ENCODE measurements around the gene METTL5. TPM values are rescaled to one million over a fixed set of nuclear protein-coding genes. Genes with fewer than 3 reads are reported as not detected.

METTL5 gene
- polyA plus RNA-seq (2012; rRNA removed), result 40.7 and 51.3 TPM in 2 replicates
- 66.5 and 87.1 TPM in 2 replicates for polyA plus RNA-seq (2012; cell fraction: cytosol; rRNA removed)
- 14.7 and 17.8 TPM in 2 replicates for polyA plus RNA-seq (2012; cell fraction: nucleus; rRNA removed)

DNA sequence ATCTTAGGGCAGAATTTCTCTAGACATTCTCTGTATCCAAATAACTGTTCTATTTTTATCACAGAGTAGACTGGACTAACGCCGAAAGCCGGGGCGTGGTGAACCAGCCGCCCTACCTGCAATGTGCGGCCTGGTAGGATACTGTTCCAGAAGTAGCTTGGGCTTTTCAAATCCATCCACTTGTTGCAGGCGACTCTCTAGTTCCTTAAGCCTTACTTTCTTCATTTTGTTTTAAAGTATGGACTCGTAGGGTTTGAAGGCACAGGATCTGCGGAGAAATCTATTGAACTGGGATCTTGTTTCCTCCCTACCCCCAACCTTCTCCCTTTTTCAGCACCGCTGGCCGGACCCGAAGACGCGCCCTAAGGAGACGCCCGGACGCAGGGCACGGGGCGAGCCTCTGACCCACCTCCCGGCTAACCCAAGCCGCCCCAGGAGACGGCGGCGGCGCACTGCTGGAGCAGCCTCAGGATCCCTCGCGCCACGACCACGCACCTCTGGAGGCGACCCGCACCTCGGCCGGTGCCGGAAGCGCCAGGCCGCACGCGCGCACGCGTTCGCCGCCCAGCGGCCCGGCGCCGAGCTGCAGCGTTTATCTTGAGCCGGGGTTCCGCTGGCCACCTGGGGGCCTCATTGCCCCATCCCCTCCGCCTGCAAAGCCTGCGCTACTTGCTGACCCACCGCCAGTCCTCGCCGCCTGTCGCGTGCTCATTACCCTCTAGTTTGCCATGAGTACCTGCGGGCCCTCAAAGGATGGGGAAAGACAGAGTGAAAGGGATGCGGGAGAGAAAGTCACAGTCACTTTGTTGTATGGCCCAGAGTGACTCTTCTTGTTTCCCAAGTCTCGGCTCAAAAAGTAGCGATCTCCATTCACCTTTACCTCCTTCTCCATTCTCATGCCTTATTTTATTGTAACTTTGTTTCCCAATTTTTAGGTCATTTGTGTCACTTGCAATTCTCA, at the start of gene METTL5:
TSS of gene METTL5 (minus strand) at position 533 of the 961 bp plus-strand sequence. CDS start at position 225, 308 bp downstream.
- peak; percentile 95 for DNase-seq
- Histone ChIP-seq H3K36me3 (replicated peaks in 1 of 2; ENCODE audit: control insufficient read depth in 1 of 2, insufficient read depth in 2 of 2, low read length in 1 of 2) (peaks cover 4 to 11% of the 10 kb centered on the region in 2 experiments), H3K27me3 (ENCODE audit: insufficient read depth) (no peaks in the 10 kb centered on the region), H2AFZ (ENCODE audit: low read depth) (peak within 1 kb of the TSS; percentile 94), H3K9ac (peak within 1 kb of the TSS; percentile 76), H3K27ac (ENCODE audit: low read depth in 2 of 2, low read length in 1 of 2) (peak within 1 kb of the TSS; percentile 61 to 73), H3K4me1 (ENCODE audit: control insufficient read depth in 1 of 2, insufficient read depth in 2 of 2, low read depth in 1 of 2, low read length in 1 of 2) (peaks cover 17 to 18% of the 10 kb centered on the region in 2 experiments; a peak in 3 of 4 replicates), H3F3A (replicated peaks; ENCODE audit: insufficient read depth) (peaks cover 18% of the 10 kb centered on the region), H3K4me2 (peak within 1 kb of the TSS; percentile 72), H3K4me3 (ENCODE audit: low read depth in 2 of 2, low read length in 1 of 2) (peak within 1 kb of the TSS; percentile 77), H4K20me1 (ENCODE audit: insufficient read depth) (peaks cover 16% of the 10 kb centered on the region), H3K9me3 (no peaks in the 10 kb centered on the region), H3K79me2 (ENCODE audit: insufficient read depth) (peaks cover 70% of the 10 kb centered on the region), H3K9me2 (no peaks in the 10 kb centered on the region)
- WGBS (ENCODE audit: low lambda C conversion rate), result 5% methylated on average over 51 of the region's 61 CpGs
- CTCF ChIA-PET, result interaction anchor here (0.6 to 4.2 kb wide), 37 partner anchors 9 to 434 kb away, joined by 3 to 34 read pairs (median 4); partner anchors contain the start of genes CFAP210 and PHOSPHO2
- POLR2A ChIA-PET, result interaction anchor here (1.1 kb wide), 1 partner anchor 12 kb away, joined by 4 read pairs; no protein-coding TSS in a partner anchor
- peak; percentile 79 for TF ChIP-seq RAD21 (IDR thresholded peaks at IDR 0.05; ENCODE audit: low read length)
- TF ChIP-seq RXRA (IDR thresholded peaks at IDR 0.05; ENCODE audit: borderline replicate concordance, low read depth), result no peak
- no peak for TF ChIP-seq GABPA (IDR thresholded peaks at IDR 0.05; ENCODE audit: low read depth)
- TF ChIP-seq, protein P1, sequence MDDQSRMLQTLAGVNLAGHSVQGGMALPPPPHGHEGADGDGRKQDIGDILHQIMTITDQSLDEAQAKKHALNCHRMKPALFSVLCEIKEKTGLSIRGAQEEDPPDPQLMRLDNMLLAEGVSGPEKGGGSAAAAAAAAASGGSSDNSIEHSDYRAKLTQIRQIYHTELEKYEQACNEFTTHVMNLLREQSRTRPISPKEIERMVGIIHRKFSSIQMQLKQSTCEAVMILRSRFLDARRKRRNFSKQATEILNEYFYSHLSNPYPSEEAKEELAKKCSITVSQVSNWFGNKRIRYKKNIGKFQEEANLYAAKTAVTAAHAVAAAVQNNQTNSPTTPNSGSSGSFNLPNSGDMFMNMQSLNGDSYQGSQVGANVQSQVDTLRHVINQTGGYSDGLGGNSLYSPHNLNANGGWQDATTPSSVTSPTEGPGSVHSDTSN (IDR thresholded peaks at IDR 0.05), result 0 out of 2 replicates have a peak, but pooled peaks have one; percentile 5
- TF ChIP-seq, protein P2, sequence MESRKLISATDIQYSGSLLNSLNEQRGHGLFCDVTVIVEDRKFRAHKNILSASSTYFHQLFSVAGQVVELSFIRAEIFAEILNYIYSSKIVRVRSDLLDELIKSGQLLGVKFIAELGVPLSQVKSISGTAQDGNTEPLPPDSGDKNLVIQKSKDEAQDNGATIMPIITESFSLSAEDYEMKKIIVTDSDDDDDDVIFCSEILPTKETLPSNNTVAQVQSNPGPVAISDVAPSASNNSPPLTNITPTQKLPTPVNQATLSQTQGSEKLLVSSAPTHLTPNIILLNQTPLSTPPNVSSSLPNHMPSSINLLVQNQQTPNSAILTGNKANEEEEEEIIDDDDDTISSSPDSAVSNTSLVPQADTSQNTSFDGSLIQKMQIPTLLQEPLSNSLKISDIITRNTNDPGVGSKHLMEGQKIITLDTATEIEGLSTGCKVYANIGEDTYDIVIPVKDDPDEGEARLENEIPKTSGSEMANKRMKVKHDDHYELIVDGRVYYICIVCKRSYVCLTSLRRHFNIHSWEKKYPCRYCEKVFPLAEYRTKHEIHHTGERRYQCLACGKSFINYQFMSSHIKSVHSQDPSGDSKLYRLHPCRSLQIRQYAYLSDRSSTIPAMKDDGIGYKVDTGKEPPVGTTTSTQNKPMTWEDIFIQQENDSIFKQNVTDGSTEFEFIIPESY (IDR thresholded peaks at IDR 0.05; ENCODE audit: borderline replicate concordance, low read depth), result no peak
- TF ChIP-seq, protein P3, sequence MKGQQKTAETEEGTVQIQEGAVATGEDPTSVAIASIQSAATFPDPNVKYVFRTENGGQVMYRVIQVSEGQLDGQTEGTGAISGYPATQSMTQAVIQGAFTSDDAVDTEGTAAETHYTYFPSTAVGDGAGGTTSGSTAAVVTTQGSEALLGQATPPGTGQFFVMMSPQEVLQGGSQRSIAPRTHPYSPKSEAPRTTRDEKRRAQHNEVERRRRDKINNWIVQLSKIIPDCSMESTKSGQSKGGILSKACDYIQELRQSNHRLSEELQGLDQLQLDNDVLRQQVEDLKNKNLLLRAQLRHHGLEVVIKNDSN (IDR thresholded peaks at IDR 0.05; ENCODE audit: borderline replicate concordance, low read depth), result no peak
- no peak for TF ChIP-seq JUND (IDR thresholded peaks at IDR 0.05)
- TF ChIP-seq ELF1 (IDR thresholded peaks at IDR 0.05), result peak; percentile 69
- no peak for TF ChIP-seq RCOR1 (IDR thresholded peaks at IDR 0.05; ENCODE audit: low read length)
- TF ChIP-seq GATA2 (CRISPR knock-in tag; IDR thresholded peaks at IDR 0.05), result no peak
- TF ChIP-seq SIN3A (IDR thresholded peaks at IDR 0.05; ENCODE audit: borderline replicate concordance, low read depth, low read length), result peak; percentile 26; the same call in 1 of the 2 replicates
- peak; percentile 92 for TF ChIP-seq SMC3 (IDR thresholded peaks at IDR 0.05; ENCODE audit: low read depth, low read length)
- TF ChIP-seq FOXM1 (IDR thresholded peaks at IDR 0.05; ENCODE audit: low read depth), result no peak
- TF ChIP-seq NFIC (IDR thresholded peaks at IDR 0.05; ENCODE audit: borderline replicate concordance), result no peak
- 0 out of 2 replicates have a peak, but pooled peaks have one; percentile 44 for TF ChIP-seq YY1 (IDR thresholded peaks at IDR 0.05; ENCODE audit: low read depth)
- no peak for TF ChIP-seq RFX5 (IDR thresholded peaks at IDR 0.05; ENCODE audit: low read length)
- TF ChIP-seq FOXJ3 (CRISPR knock-in tag; IDR thresholded peaks at IDR 0.05), result no peak
- TF ChIP-seq, protein P4, sequence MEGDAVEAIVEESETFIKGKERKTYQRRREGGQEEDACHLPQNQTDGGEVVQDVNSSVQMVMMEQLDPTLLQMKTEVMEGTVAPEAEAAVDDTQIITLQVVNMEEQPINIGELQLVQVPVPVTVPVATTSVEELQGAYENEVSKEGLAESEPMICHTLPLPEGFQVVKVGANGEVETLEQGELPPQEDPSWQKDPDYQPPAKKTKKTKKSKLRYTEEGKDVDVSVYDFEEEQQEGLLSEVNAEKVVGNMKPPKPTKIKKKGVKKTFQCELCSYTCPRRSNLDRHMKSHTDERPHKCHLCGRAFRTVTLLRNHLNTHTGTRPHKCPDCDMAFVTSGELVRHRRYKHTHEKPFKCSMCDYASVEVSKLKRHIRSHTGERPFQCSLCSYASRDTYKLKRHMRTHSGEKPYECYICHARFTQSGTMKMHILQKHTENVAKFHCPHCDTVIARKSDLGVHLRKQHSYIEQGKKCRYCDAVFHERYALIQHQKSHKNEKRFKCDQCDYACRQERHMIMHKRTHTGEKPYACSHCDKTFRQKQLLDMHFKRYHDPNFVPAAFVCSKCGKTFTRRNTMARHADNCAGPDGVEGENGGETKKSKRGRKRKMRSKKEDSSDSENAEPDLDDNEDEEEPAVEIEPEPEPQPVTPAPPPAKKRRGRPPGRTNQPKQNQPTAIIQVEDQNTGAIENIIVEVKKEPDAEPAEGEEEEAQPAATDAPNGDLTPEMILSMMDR (IDR thresholded peaks at IDR 0.05), result peak; percentile 95
- TF ChIP-seq MEF2A (IDR thresholded peaks at IDR 0.05; ENCODE audit: borderline replicate concordance, low read depth), result no peak
- peak; percentile 78 for TF ChIP-seq CHD2 (IDR thresholded peaks at IDR 0.05; ENCODE audit: low read length, partially characterized antibody)
- TF ChIP-seq, protein P5, sequence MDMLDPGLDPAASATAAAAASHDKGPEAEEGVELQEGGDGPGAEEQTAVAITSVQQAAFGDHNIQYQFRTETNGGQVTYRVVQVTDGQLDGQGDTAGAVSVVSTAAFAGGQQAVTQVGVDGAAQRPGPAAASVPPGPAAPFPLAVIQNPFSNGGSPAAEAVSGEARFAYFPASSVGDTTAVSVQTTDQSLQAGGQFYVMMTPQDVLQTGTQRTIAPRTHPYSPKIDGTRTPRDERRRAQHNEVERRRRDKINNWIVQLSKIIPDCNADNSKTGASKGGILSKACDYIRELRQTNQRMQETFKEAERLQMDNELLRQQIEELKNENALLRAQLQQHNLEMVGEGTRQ (IDR thresholded peaks at IDR 0.05; ENCODE audit: borderline replicate concordance, low read depth, low read length), result no peak
- TF ChIP-seq MXI1 (IDR thresholded peaks at IDR 0.05; ENCODE audit: low read depth, low read length), result peak; percentile 83
- peak; percentile 59 for TF ChIP-seq NRF1 (IDR thresholded peaks at IDR 0.05; ENCODE audit: low read depth, low read length)
- TF ChIP-seq TEAD4 (IDR thresholded peaks at IDR 0.05; ENCODE audit: borderline replicate concordance, insufficient read depth), result no peak
- no peak for TF ChIP-seq FOSL2 (IDR thresholded peaks at IDR 0.05; ENCODE audit: borderline replicate concordance, low read depth)
- TF ChIP-seq EZH2phosphoT487 (IDR thresholded peaks at IDR 0.05; ENCODE audit: borderline replicate concordance, low read depth), result no peak

Data from SK-N-SH (cell line).